Measurements from ENCODE around the gene UGT2B7. TPM values are rescaled to one million over a fixed set of nuclear protein-coding genes. Genes with fewer than 3 reads are reported as not detected.

Gene UGT2B7
- total and polyA plus RNA-seq, 5 donors from 2014 or later, result not detected

DNA sequence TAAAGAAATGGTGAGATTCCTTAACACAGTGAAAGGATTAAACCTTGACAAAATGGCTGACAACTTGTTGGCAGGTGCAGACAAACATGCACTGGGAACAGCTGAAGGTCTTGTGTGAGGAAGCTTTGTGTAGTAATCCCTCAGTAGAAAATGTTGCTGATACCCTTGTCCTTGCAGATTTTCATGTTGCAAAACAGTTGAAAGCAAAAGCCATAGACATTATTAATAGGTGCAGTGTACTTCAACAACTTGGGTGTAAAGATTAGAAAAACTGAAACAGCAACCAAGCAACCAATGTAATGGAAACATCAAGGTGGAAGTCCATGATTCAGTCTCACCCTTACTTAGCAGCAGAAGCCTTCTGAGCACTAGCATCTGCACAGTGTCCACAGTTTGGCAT lies 29.8 kb downstream of the UGT2B7 start:
- H3K4me3 ChIP-seq (ENCODE audit: low read depth, low read length), result no peak overlapping the region
- H3K9me3 Mint-ChIP-seq, result peaks cover 0 to 8% (median 3%) of the 10 kb centered on the region in 7 donors
- no peaks in the 10 kb centered on the region for H3K9me3 ChIP-seq (ENCODE audit: control insufficient read depth in 2 of 2, low read length in 2 of 2)
- ATAC-seq (ENCODE audit: low read depth in 2 of 2) (no peak), DNase-seq (no peak)
- H3K27me3 ChIP-seq (ENCODE audit: control insufficient read depth, insufficient read depth, low read length), result no peaks in the 10 kb centered on the region
- H3K27ac ChIP-seq (ENCODE audit: insufficient read depth, low read length, poor library complexity, severe bottlenecking), result no peak overlapping the region
- H3K36me3 ChIP-seq (ENCODE audit: control insufficient read depth, insufficient read depth, low read length), result no peaks in the 10 kb centered on the region
- H3K4me1 ChIP-seq (ENCODE audit: control insufficient read depth, insufficient read depth, low read length, poor library complexity, severe bottlenecking), result no peaks in the 10 kb centered on the region
- no peaks in the 10 kb centered on the region for H3K27me3 Mint-ChIP-seq
- peaks cover 0 to 3% (median 0%) of the 10 kb centered on the region in 4 donors for H3K4me1 Mint-ChIP-seq
- H3K4me3 Mint-ChIP-seq, result no peak overlapping the region
- no peaks in the 10 kb centered on the region for H3K36me3 Mint-ChIP-seq
- no peak overlapping the region for H3K27ac Mint-ChIP-seq

DNA sequence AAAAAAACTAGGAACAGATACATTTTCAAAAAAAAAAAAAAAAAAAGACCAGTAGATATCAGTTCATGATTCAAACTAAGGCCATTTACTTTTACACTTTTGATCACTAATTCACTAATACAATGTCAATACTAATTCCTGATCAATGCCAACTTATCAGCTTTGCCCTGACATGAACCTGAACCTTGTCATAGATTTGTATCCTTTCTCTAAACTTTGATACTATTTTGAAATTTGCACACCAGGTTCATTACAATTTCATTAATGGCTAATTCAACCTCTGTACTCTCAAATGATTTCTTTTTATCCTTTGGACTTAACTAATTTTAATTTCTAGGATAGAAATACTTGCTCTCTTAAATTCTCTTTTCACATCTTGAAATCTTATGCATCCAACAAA lies 37.7 kb downstream of the UGT2B7 start:
- Mint-ChIP-seq H3K4me3 (no peak overlapping the region), H3K4me1 (no peaks in the 10 kb centered on the region), H3K27ac (no peak overlapping the region), H3K27me3 (no peaks in the 10 kb centered on the region), H3K36me3 (no peaks in the 10 kb centered on the region), H3K9me3 (no peaks in the 10 kb centered on the region)
- Histone ChIP-seq H3K27me3 (ENCODE audit: control insufficient read depth, insufficient read depth, low read length) (no peaks in the 10 kb centered on the region), H3K36me3 (ENCODE audit: control insufficient read depth, insufficient read depth, low read length) (no peaks in the 10 kb centered on the region), H3K4me1 (ENCODE audit: control insufficient read depth, insufficient read depth, low read length, poor library complexity, severe bottlenecking) (no peaks in the 10 kb centered on the region), H3K4me3 (ENCODE audit: low read depth, low read length) (no peak overlapping the region), H3K27ac (ENCODE audit: insufficient read depth, low read length, poor library complexity, severe bottlenecking) (no peak overlapping the region), H3K9me3 (ENCODE audit: control insufficient read depth in 2 of 2, low read length in 2 of 2) (no peaks in the 10 kb centered on the region)
- ATAC-seq (ENCODE audit: low read depth in 2 of 2) (no peak), DNase-seq (no peak)

- Mint-ChIP-seq H3K4me1 (no peaks in the 10 kb centered on the region), H3K36me3 (no peaks in the 10 kb centered on the region), H3K27me3 (no peaks in the 10 kb centered on the region), H3K27ac (no peak overlapping the region), H3K4me3 (no peak overlapping the region), H3K9me3 (no peaks in the 10 kb centered on the region)
- H3K27ac ChIP-seq (ENCODE audit: insufficient read depth, low read length, poor library complexity, severe bottlenecking), result no peak overlapping the region
- H3K4me1 ChIP-seq (ENCODE audit: control insufficient read depth, insufficient read depth, low read length, poor library complexity, severe bottlenecking), result no peaks in the 10 kb centered on the region
- no peak overlapping the region for H3K4me3 ChIP-seq (ENCODE audit: low read depth, low read length)
- no peaks in the 10 kb centered on the region for H3K9me3 ChIP-seq (ENCODE audit: control insufficient read depth in 2 of 2, low read length in 2 of 2)
- H3K27me3 ChIP-seq (ENCODE audit: control insufficient read depth, insufficient read depth, low read length), result no peaks in the 10 kb centered on the region
- no peak for ATAC-seq (ENCODE audit: low read depth in 2 of 2)
- DNase-seq, result no peak
- H3K36me3 ChIP-seq (ENCODE audit: control insufficient read depth, insufficient read depth, low read length), result no peaks in the 10 kb centered on the region
Measured at GRCh38 chr4:69134471-69134870, 38.2 kb downstream of the UGT2B7 start.

GRCh38 chr4:69141320-69141719 lies 45.0 kb downstream of the UGT2B7 start:
- H3K9me3 Mint-ChIP-seq, result peaks cover 0 to 3% (median 0%) of the 10 kb centered on the region in 7 donors
- Histone ChIP-seq H3K4me3 (ENCODE audit: low read depth, low read length) (no peak overlapping the region), H3K4me1 (ENCODE audit: control insufficient read depth, insufficient read depth, low read length, poor library complexity, severe bottlenecking) (no peaks in the 10 kb centered on the region), H3K36me3 (ENCODE audit: control insufficient read depth, insufficient read depth, low read length) (no peaks in the 10 kb centered on the region), H3K27ac (ENCODE audit: insufficient read depth, low read length, poor library complexity, severe bottlenecking) (no peak overlapping the region), H3K27me3 (ENCODE audit: control insufficient read depth, insufficient read depth, low read length) (no peaks in the 10 kb centered on the region), H3K9me3 (ENCODE audit: control insufficient read depth in 2 of 2, low read length in 2 of 2) (no peaks in the 10 kb centered on the region)
- no peaks in the 10 kb centered on the region for H3K36me3 Mint-ChIP-seq
- no peaks in the 10 kb centered on the region for H3K4me1 Mint-ChIP-seq
- no peak for ATAC-seq (ENCODE audit: low read depth in 2 of 2)
- H3K27ac Mint-ChIP-seq, result no peak overlapping the region
- no peak overlapping the region for H3K4me3 Mint-ChIP-seq
- DNase-seq, result no peak
- H3K27me3 Mint-ChIP-seq, result no peaks in the 10 kb centered on the region

DNA sequence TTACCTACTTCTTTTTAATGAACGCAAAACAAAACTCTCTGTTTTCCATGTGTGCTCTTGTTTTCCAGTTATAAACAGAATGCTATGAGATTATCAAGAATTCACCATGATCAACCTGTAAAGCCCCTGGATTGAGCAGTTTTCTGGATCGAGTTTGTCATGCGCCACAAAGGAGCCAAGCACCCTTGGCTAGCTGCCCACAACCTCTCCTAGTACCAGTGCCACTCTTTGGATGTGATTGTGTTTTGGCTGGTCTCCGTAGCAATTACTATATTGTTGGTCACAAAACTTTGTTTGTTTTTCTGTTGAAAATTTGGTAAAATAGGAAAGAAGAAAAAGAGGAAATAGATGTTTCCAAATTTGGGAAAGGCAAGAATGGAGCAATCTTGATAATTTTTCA lies 51.1 kb downstream of the UGT2B7 start:
- Histone ChIP-seq H3K4me3 (ENCODE audit: low read depth, low read length) (no peak overlapping the region), H3K4me1 (ENCODE audit: control insufficient read depth, insufficient read depth, low read length, poor library complexity, severe bottlenecking) (no peaks in the 10 kb centered on the region), H3K9me3 (ENCODE audit: control insufficient read depth in 2 of 2, low read length in 2 of 2) (no peaks in the 10 kb centered on the region), H3K36me3 (ENCODE audit: control insufficient read depth, insufficient read depth, low read length) (no peaks in the 10 kb centered on the region), H3K27me3 (ENCODE audit: control insufficient read depth, insufficient read depth, low read length) (no peaks in the 10 kb centered on the region), H3K27ac (ENCODE audit: insufficient read depth, low read length, poor library complexity, severe bottlenecking) (no peak overlapping the region)
- no peak overlapping the region for H3K27ac Mint-ChIP-seq
- DNase-seq, result no peak
- H3K27me3 Mint-ChIP-seq, result no peaks in the 10 kb centered on the region
- H3K9me3 Mint-ChIP-seq, result peaks cover 0 to 3% (median 0%) of the 10 kb centered on the region in 7 donors
- no peak overlapping the region for H3K4me3 Mint-ChIP-seq
- H3K4me1 Mint-ChIP-seq, result no peaks in the 10 kb centered on the region
- ATAC-seq (ENCODE audit: low read depth in 2 of 2), result no peak
- no peaks in the 10 kb centered on the region for H3K36me3 Mint-ChIP-seq

GRCh38 chr4:69154021-69154420 lies 57.7 kb downstream of the UGT2B7 start:
- no peak overlapping the region for H3K27ac ChIP-seq (ENCODE audit: insufficient read depth, low read length, poor library complexity, severe bottlenecking)
- H3K36me3 Mint-ChIP-seq, result no peaks in the 10 kb centered on the region
- H3K4me1 ChIP-seq (ENCODE audit: control insufficient read depth, insufficient read depth, low read length, poor library complexity, severe bottlenecking), result no peaks in the 10 kb centered on the region
- DNase-seq (no peak), ATAC-seq (ENCODE audit: low read depth in 2 of 2) (no peak)
- H3K27ac Mint-ChIP-seq, result no peak overlapping the region
- no peaks in the 10 kb centered on the region for H3K9me3 ChIP-seq (ENCODE audit: control insufficient read depth in 2 of 2, low read length in 2 of 2)
- H3K4me3 ChIP-seq (ENCODE audit: low read depth, low read length), result no peak overlapping the region
- H3K9me3 Mint-ChIP-seq, result peaks cover 0 to 1% (median 0%) of the 10 kb centered on the region in 7 donors
- no peak overlapping the region for H3K4me3 Mint-ChIP-seq
- H3K36me3 ChIP-seq (ENCODE audit: control insufficient read depth, insufficient read depth, low read length), result no peaks in the 10 kb centered on the region
- H3K27me3 Mint-ChIP-seq, result no peaks in the 10 kb centered on the region
- H3K27me3 ChIP-seq (ENCODE audit: control insufficient read depth, insufficient read depth, low read length), result no peaks in the 10 kb centered on the region
- H3K4me1 Mint-ChIP-seq, result no peaks in the 10 kb centered on the region

DNA sequence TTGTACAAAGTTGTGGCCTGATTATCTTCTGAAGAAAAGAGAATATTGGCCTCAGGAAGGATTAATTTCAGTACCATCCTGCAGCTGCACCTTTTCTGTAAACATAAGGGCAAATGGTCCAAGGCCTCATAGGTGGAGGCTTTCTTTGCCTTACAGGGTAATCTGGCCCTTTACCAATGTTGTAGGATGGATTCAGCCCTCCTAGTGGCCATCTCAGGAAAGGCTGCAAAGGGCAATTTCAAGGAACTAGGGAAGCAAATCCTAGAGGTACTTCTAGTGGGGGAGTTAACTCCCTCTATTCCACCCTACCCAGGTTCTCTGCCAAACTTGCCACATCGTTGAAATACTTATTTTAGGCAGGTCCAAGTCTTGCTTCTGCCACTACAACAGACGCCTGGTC lies 60.6 kb downstream of the UGT2B7 start:
- peaks cover 0 to 1% (median 0%) of the 10 kb centered on the region in 7 donors for H3K9me3 Mint-ChIP-seq
- no peaks in the 10 kb centered on the region for H3K4me1 Mint-ChIP-seq
- no peaks in the 10 kb centered on the region for H3K27me3 Mint-ChIP-seq
- Histone ChIP-seq H3K27ac (ENCODE audit: insufficient read depth, low read length, poor library complexity, severe bottlenecking) (no peak overlapping the region), H3K9me3 (ENCODE audit: control insufficient read depth in 2 of 2, low read length in 2 of 2) (no peaks in the 10 kb centered on the region), H3K4me1 (ENCODE audit: control insufficient read depth, insufficient read depth, low read length, poor library complexity, severe bottlenecking) (no peaks in the 10 kb centered on the region), H3K4me3 (ENCODE audit: low read depth, low read length) (no peak overlapping the region), H3K27me3 (ENCODE audit: control insufficient read depth, insufficient read depth, low read length) (no peaks in the 10 kb centered on the region), H3K36me3 (ENCODE audit: control insufficient read depth, insufficient read depth, low read length) (no peaks in the 10 kb centered on the region)
- no peaks in the 10 kb centered on the region for H3K36me3 Mint-ChIP-seq
- H3K27ac Mint-ChIP-seq, result no peak overlapping the region
- no peak overlapping the region for H3K4me3 Mint-ChIP-seq
- ATAC-seq (ENCODE audit: low read depth in 2 of 2) (no peak), DNase-seq (no peak)
